ENCODE results near the gene CNPPD1. TPM values are rescaled to one million over a fixed set of nuclear protein-coding genes. Genes with fewer than 3 reads are reported as not detected.

The CNPPD1 gene
- total and polyA plus RNA-seq, 2 of the 8 experiments (the other 6 are each of a cell fraction or from before 2014, with no cell fraction given), result 32.9 to 35.9 TPM

GRCh38 chr2:219214786-219215185 is 38.1 kb upstream of the CNPPD1 start (continued):
- no peak for TF ChIP-seq CHD7 (IDR thresholded peaks at IDR 0.05; ENCODE audit: insufficient replicate concordance, low read length)
- no peak for TF ChIP-seq PHF8 (conservative IDR thresholded peaks at IDR 0.05; ENCODE audit: low read depth, low read length)
- TF ChIP-seq USF2 (IDR thresholded peaks at IDR 0.05; ENCODE audit: low read length), result no peak
- no peak for TF ChIP-seq ZNF274 (IDR thresholded peaks at IDR 0.05; ENCODE audit: borderline replicate concordance, extremely low read depth, low read length)
- no peak for TF ChIP-seq RFX5 (IDR thresholded peaks at IDR 0.05; ENCODE audit: borderline replicate concordance, low read depth, low read length)
- no peak for TF ChIP-seq HDAC6 (IDR thresholded peaks at IDR 0.05; ENCODE audit: low read depth, low read length)
- no peak for TF ChIP-seq TCF12 (IDR thresholded peaks at IDR 0.05; ENCODE audit: low read depth, low read length)
- no peak for TF ChIP-seq KDM4A (IDR thresholded peaks at IDR 0.05; ENCODE audit: low read depth, low read length, severe bottlenecking)
- no peak for TF ChIP-seq POLR2A (IDR thresholded peaks at IDR 0.05; ENCODE audit: control extremely low read depth in 1 of 2, low read depth in 2 of 2, low read length in 2 of 2)
- no peak for TF ChIP-seq NRF1 (IDR thresholded peaks at IDR 0.05; ENCODE audit: low read depth, low read length)
- TF ChIP-seq CHD2 (IDR thresholded peaks at IDR 0.05; ENCODE audit: low read length), result no peak
- TF ChIP-seq TEAD4 (IDR thresholded peaks at IDR 0.05; ENCODE audit: low read depth, low read length), result no peak

Measured in H1 (cell line).